H9 (cell line): ENCODE results near the gene TBC1D12. TPM values are rescaled to one million over a fixed set of nuclear protein-coding genes. Genes with fewer than 3 reads are reported as not detected.

Experiments
- DNase-seq: peaks from one replicate; pipeline ENCODE4 v3.0.0-alpha.2; 2017
- H2AFZ ChIP-seq: one replicate; pipeline ENCODE4 v1.6.1; 2013; ENCODE audit warnings: mild to moderate bottlenecking, low read length, control low read depth, moderate library complexity
- H2AK5ac ChIP-seq: 2 replicates; pipeline ENCODE4 v1.6.1; 2013; ENCODE audit warnings: low read length, control low read depth, mixed read lengths; ENCODE audit not compliant: insufficient read length
- H2BK120ac ChIP-seq: one replicate; pipeline ENCODE4 v1.6.1; 2013; ENCODE audit warnings: low read depth, mild to moderate bottlenecking, low read length, control low read depth, inconsistent platforms; ENCODE audit not compliant: poor library complexity, severe bottlenecking
- H2BK12ac ChIP-seq: 2 replicates; pipeline ENCODE4 v1.6.1; 2013; ENCODE audit warnings: low read length, control low read depth, mixed read lengths, low read depth; ENCODE audit not compliant: insufficient read length
- H2BK15ac ChIP-seq: 2 replicates; pipeline ENCODE4 v1.6.1; 2013; ENCODE audit warnings: low read depth, low read length, control low read depth
- H2BK20ac ChIP-seq: one replicate; pipeline ENCODE4 v1.6.1; 2013; ENCODE audit warnings: low read depth, mild to moderate bottlenecking, low read length, control low read depth, inconsistent platforms; ENCODE audit not compliant: poor library complexity, severe bottlenecking
- H2BK5ac ChIP-seq: 2 replicates; pipeline ENCODE4 v1.6.1; 2013; ENCODE audit warnings: low read length, control low read depth, mixed read lengths; ENCODE audit not compliant: insufficient read length
- H3K14ac ChIP-seq: 2 replicates; pipeline ENCODE4 v1.6.1; 2013; ENCODE audit warnings: low read length, control low read depth; ENCODE audit not compliant: insufficient read depth
- H3K18ac ChIP-seq: 2 replicates; pipeline ENCODE4 v1.6.1; 2013; ENCODE audit warnings: low read depth, mild to moderate bottlenecking, mixed read lengths, low read length, control low read depth; ENCODE audit not compliant: insufficient read length
- H3K23ac ChIP-seq: 2 replicates; pipeline ENCODE4 v1.6.1; 2013; ENCODE audit warnings: low read length, control low read depth, mixed read lengths, low read depth; ENCODE audit not compliant: insufficient read length
- H3K23me2 ChIP-seq: 2 replicates; pipeline ENCODE4 v1.6.1; 2013; ENCODE audit warnings: low read depth, mild to moderate bottlenecking, mixed read lengths, low read length, control low read depth; ENCODE audit not compliant: insufficient read length, poor library complexity, severe bottlenecking
- H3K27ac ChIP-seq: 2 replicates; pipeline ENCODE4 v1.5.1; 2013; ENCODE audit warnings: low read length, control low read depth, mixed read lengths, low read depth; ENCODE audit not compliant: insufficient read length
- H3K27me3 ChIP-seq: 2 replicates; pipeline ENCODE4 v1.6.1; 2013; ENCODE audit warnings: low read length, control low read depth, inconsistent platforms; ENCODE audit not compliant: insufficient read depth
- H3K4ac ChIP-seq: 2 replicates; pipeline ENCODE4 v1.6.1; 2013; ENCODE audit warnings: low read depth, mild to moderate bottlenecking, control low read depth, inconsistent platforms, low read length, moderate library complexity
- H3K4me1 ChIP-seq: 2 replicates; pipeline ENCODE4 v1.6.1; 2013; ENCODE audit warnings: low read length, control low read depth, inconsistent platforms; ENCODE audit not compliant: insufficient read depth
- H3K4me2 ChIP-seq: 2 replicates; pipeline ENCODE4 v1.6.1; 2013; ENCODE audit warnings: low read length, control low read depth, mixed read lengths; ENCODE audit not compliant: insufficient read length, insufficient read depth
- H3K56ac ChIP-seq: 2 replicates; pipeline ENCODE4 v1.6.1; 2013; ENCODE audit warnings: low read depth, mild to moderate bottlenecking, mixed read lengths, low read length, control low read depth; ENCODE audit not compliant: insufficient read length
- H3K79me1 ChIP-seq: 2 replicates; pipeline ENCODE4 v1.6.1; 2013; ENCODE audit warnings: low read depth, mild to moderate bottlenecking, moderate library complexity, low read length, control low read depth, inconsistent platforms; ENCODE audit not compliant: insufficient read depth, poor library complexity, severe bottlenecking
- H3K79me2 ChIP-seq: 2 replicates; pipeline ENCODE4 v1.6.1; 2013; ENCODE audit warnings: low read length, control low read depth, inconsistent platforms; ENCODE audit not compliant: insufficient read depth
- H3K9ac ChIP-seq: 2 replicates; pipeline ENCODE4 v1.6.1; 2013; ENCODE audit warnings: low read length, control low read depth, mixed read lengths; ENCODE audit not compliant: insufficient read length; ENCODE audit errors: extremely low read depth
- H3K9me3 ChIP-seq: one replicate; pipeline ENCODE4 v1.6.1; 2013; ENCODE audit warnings: low read depth, low read length, inconsistent platforms; ENCODE audit not compliant: control insufficient read depth
- H3T11ph ChIP-seq: one replicate; pipeline ENCODE4 v1.6.1; 2013; ENCODE audit warnings: mild to moderate bottlenecking, low read length, control low read depth, inconsistent platforms
- H4K20me1 ChIP-seq: one replicate; pipeline ENCODE4 v1.6.1; 2013; ENCODE audit not compliant: control insufficient read depth, insufficient read length, insufficient read depth
- H4K5ac ChIP-seq: 2 replicates; pipeline ENCODE4 v1.6.1; 2013; ENCODE audit warnings: low read depth, mild to moderate bottlenecking, mixed read lengths, low read length, control low read depth; ENCODE audit not compliant: insufficient read length
- H4K8ac ChIP-seq: replicated peaks from 2 replicates; pipeline ENCODE4 v1.6.1; 2013; ENCODE audit warnings: low read length, control low read depth, mixed read lengths, low read depth; ENCODE audit not compliant: insufficient read length
- H4K91ac ChIP-seq: 2 replicates; pipeline ENCODE4 v1.6.1; 2013; ENCODE audit warnings: low read depth, mild to moderate bottlenecking, moderate library complexity, mixed read lengths, low read length, control low read depth; ENCODE audit not compliant: insufficient read length
- H3K27ac Mint-ChIP-seq, 3 experiments: 2 replicates in 2 of 3; 3 replicates in 1 of 3; pipeline ENCODE4 v1.8.0; 2020 to 2021; ENCODE audit warnings: mixed read lengths in 3 of 3, mild to moderate bottlenecking in 1 of 3, moderate library complexity in 1 of 3
- H3K27me3 Mint-ChIP-seq: 2 replicates; pipeline ENCODE4 v1.8.0; 2021; ENCODE audit warnings: low read depth, mild to moderate bottlenecking, moderate library complexity, mixed read lengths
- H3K36me3 Mint-ChIP-seq, 3 experiments: 2 replicates in 2 of 3; 3 replicates in 1 of 3; pipeline ENCODE4 v1.8.0; 2020 to 2021; ENCODE audit warnings: low read depth in 3 of 3, mixed read lengths in 3 of 3; ENCODE audit not compliant: insufficient read depth in 1 of 3
- H3K4me1 Mint-ChIP-seq, 2 experiments: 2 replicates each; pipeline ENCODE4 v1.8.0; 2020; ENCODE audit warnings: mixed read lengths in 2 of 2
- H3K4me3 Mint-ChIP-seq, 2 experiments: 2 replicates in 1 of 2; 3 replicates in 1 of 2; pipeline ENCODE4 v1.8.0; 2020 to 2021; ENCODE audit warnings: mild to moderate bottlenecking in 2 of 2, mixed read lengths in 2 of 2, moderate library complexity in 1 of 2
- H3K9me3 Mint-ChIP-seq, 2 experiments: 2 replicates in 1 of 2; 3 replicates in 1 of 2; pipeline ENCODE4 v1.8.0; 2020; ENCODE audit warnings: mild to moderate bottlenecking in 2 of 2, mixed read lengths in 2 of 2, moderate library complexity in 1 of 2
- CTCF ChIP-seq: fragments of 200-600 bp; sonication (generic); conservative IDR thresholded peaks from 3 replicates; pipeline ENCODE4 v1.8.0; 2021; ENCODE audit warnings: antibody characterized with exemption, mild to moderate bottlenecking
- WGBS: extraction: QIAGEN DNeasy Blood & Tissue Kit; methylation state at CpG from one replicate; pipeline ENCODE4 v1.1.7; 2013; ENCODE audit warnings: missing lambda C conversion rate, low lambda C conversion rate, mixed read lengths; ENCODE audit not compliant: insufficient read length; ENCODE audit errors: extremely low coverage; 5-methylcytosine and 5-hydroxymethylcytosine counted together
- total RNA-seq: library from RNA; stranded (reverse); gene quantifications from 2 replicates; pipeline ENCODE4 v1.2.1, GENCODE V29; 2021

Gene TBC1D12
- total RNA-seq, 1 experiment from 2014 or later, result 2.0 TPM

- no peak overlapping the region for H2AFZ ChIP-seq
- H3K14ac ChIP-seq, result no peak overlapping the region
- H4K8ac ChIP-seq, result no peak overlapping the region
- H3K79me1 ChIP-seq, result no peaks in the 10 kb centered on the region
- no peaks in the 10 kb centered on the region for H3K36me3 Mint-ChIP-seq
- H3K23ac ChIP-seq, result no peak overlapping the region
- H3K9me3 ChIP-seq, result no peaks in the 10 kb centered on the region
- no peaks in the 10 kb centered on the region for H3K79me2 ChIP-seq
- H3K27ac ChIP-seq, result no peak overlapping the region
- no peaks in the 10 kb centered on the region for H3K4me1 ChIP-seq
- WGBS, result no CpG with 5 or more reads among the region's 3 CpGs
- no peaks in the 10 kb centered on the region for H3K27me3 ChIP-seq
- H3K4ac ChIP-seq, result no peak overlapping the region
- no peaks in the 10 kb centered on the region for H4K20me1 ChIP-seq
- no peak overlapping the region for H3K27ac Mint-ChIP-seq
- no peak overlapping the region for H3K56ac ChIP-seq
- no peak overlapping the region for H3K4me2 ChIP-seq
- no peak overlapping the region for H3K18ac ChIP-seq
- H2BK120ac ChIP-seq, result no peak overlapping the region
- no peaks in the 10 kb centered on the region for H3K9me3 Mint-ChIP-seq
- no peak overlapping the region for H2AK5ac ChIP-seq
- H4K5ac ChIP-seq, result no peak overlapping the region
- H4K91ac ChIP-seq, result no peak overlapping the region
- no peak overlapping the region for H3T11ph ChIP-seq
- H3K4me1 Mint-ChIP-seq, result no peaks in the 10 kb centered on the region
- H3K27me3 Mint-ChIP-seq, result no peaks in the 10 kb centered on the region; the same call in 1 of the 2 replicates
- no peak for DNase-seq
- no peak overlapping the region for H3K4me3 Mint-ChIP-seq
- H2BK12ac ChIP-seq, result no peak overlapping the region
- H2BK15ac ChIP-seq, result no peak overlapping the region
- no peak overlapping the region for H3K9ac ChIP-seq
- no peak overlapping the region for H2BK20ac ChIP-seq
- no peak overlapping the region for H2BK5ac ChIP-seq
- H3K23me2 ChIP-seq, result no peaks in the 10 kb centered on the region
- no peak for TF ChIP-seq CTCF
Observed at GRCh38 chr10:94496646-94497045, 94.3 kb downstream of the TBC1D12 start.
